Measurements from ENCODE around the gene ATG2B.

ATG2B gene

GRCh38 chr14:96362965-96363750, at the start of gene ATG2B, which contains the start of gene GSKIP:
Gene ATG2B, minus strand, starts transcription at chr14:96363341. Its CDS starts 365 bp downstream, at chr14:96362976.
Gene GSKIP, plus strand, starts transcription at chr14:96363526. Its CDS starts 18,722 bp downstream, at chr14:96382248.
- peak within 1 kb of the TSS; percentile 88 for H3K27ac ChIP-seq
- H3K4me3 ChIP-seq (ENCODE audit: low read depth, low read length) = peak within 1 kb of the TSS; percentile 99
- H3K36me3 ChIP-seq = peaks cover 7% of the 10 kb centered on the region
- no peaks in the 10 kb centered on the region for H3K27me3 ChIP-seq (ENCODE audit: insufficient read depth, low read depth, severe bottlenecking)
- H3K9me3 ChIP-seq (ENCODE audit: severe bottlenecking) = no peaks in the 10 kb centered on the region
- TF ChIP-seq, protein P1, sequence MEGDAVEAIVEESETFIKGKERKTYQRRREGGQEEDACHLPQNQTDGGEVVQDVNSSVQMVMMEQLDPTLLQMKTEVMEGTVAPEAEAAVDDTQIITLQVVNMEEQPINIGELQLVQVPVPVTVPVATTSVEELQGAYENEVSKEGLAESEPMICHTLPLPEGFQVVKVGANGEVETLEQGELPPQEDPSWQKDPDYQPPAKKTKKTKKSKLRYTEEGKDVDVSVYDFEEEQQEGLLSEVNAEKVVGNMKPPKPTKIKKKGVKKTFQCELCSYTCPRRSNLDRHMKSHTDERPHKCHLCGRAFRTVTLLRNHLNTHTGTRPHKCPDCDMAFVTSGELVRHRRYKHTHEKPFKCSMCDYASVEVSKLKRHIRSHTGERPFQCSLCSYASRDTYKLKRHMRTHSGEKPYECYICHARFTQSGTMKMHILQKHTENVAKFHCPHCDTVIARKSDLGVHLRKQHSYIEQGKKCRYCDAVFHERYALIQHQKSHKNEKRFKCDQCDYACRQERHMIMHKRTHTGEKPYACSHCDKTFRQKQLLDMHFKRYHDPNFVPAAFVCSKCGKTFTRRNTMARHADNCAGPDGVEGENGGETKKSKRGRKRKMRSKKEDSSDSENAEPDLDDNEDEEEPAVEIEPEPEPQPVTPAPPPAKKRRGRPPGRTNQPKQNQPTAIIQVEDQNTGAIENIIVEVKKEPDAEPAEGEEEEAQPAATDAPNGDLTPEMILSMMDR (IDR thresholded peaks at IDR 0.05; ENCODE audit: low read depth, low read length) = no peak
- peak; percentile 95 for DNase-seq

DNA sequence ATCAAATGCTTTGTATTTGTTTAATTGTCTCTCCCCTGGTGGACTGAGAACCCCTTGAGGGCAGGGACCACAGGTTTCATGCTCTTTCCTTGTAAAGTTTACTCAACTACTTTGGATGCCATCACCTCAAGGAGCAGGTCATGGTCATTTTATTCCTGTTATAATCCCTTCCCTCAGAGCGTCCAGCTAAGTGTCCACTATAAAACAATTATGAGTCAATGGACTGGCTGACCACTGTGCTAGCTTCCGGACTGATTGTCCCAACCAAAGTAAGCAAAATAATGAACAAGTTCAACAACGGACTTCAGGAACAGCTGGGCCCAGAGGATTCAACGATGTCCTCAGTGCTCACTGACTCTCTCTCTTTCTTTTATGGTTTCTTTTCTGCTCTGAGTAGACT, 47.0 kb upstream of the ATG2B start:
- no peak for DNase-seq
- TF ChIP-seq, protein P1 (IDR thresholded peaks at IDR 0.05; ENCODE audit: low read depth, low read length) = no peak
- Histone ChIP-seq H3K9me3 (ENCODE audit: severe bottlenecking) (no peaks in the 10 kb centered on the region), H3K27ac (no peak overlapping the region), H3K27me3 (ENCODE audit: insufficient read depth, low read depth, severe bottlenecking) (no peaks in the 10 kb centered on the region), H3K36me3 (no peaks in the 10 kb centered on the region), H3K4me3 (ENCODE audit: low read depth, low read length) (no peak overlapping the region)

- no peak overlapping the region for H3K4me3 ChIP-seq (ENCODE audit: low read depth, low read length)
- H3K36me3 ChIP-seq = no peaks in the 10 kb centered on the region
- H3K9me3 ChIP-seq (ENCODE audit: severe bottlenecking) = no peaks in the 10 kb centered on the region
- no peak overlapping the region for H3K27ac ChIP-seq
- no peaks in the 10 kb centered on the region for H3K27me3 ChIP-seq (ENCODE audit: insufficient read depth, low read depth, severe bottlenecking)
- TF ChIP-seq, protein P1 (IDR thresholded peaks at IDR 0.05; ENCODE audit: low read depth, low read length) = no peak
- no peak for DNase-seq
These were observed 46.6 kb upstream of the ATG2B start for GRCh38 chr14:96409701-96410100.

DNA sequence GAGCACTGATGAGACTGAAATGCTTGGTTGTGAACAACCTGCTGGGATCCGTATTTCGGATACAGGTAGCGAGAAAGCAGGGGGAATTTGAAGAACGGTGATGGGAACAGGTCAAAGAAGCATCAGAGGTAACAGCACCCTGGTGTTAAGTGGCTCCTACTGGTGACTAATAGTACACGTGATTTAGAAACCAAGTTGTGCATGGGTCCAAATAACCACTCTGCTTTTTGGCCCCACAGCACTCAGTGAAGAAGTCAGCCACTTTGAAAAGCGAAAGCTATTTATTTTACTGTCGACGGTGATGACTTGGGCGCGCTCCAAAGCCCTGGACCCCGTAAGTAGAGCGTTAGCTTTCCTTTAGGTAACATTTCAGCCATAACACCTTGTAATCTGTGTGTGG, 45.5 kb upstream of the ATG2B start:
- H3K4me3 ChIP-seq (ENCODE audit: low read depth, low read length) = no peak overlapping the region
- no peaks in the 10 kb centered on the region for H3K9me3 ChIP-seq (ENCODE audit: severe bottlenecking)
- no peaks in the 10 kb centered on the region for H3K36me3 ChIP-seq
- no peaks in the 10 kb centered on the region for H3K27me3 ChIP-seq (ENCODE audit: insufficient read depth, low read depth, severe bottlenecking)
- no peak for DNase-seq
- TF ChIP-seq, protein P1 (IDR thresholded peaks at IDR 0.05; ENCODE audit: low read depth, low read length) = no peak
- no peak overlapping the region for H3K27ac ChIP-seq

DNA sequence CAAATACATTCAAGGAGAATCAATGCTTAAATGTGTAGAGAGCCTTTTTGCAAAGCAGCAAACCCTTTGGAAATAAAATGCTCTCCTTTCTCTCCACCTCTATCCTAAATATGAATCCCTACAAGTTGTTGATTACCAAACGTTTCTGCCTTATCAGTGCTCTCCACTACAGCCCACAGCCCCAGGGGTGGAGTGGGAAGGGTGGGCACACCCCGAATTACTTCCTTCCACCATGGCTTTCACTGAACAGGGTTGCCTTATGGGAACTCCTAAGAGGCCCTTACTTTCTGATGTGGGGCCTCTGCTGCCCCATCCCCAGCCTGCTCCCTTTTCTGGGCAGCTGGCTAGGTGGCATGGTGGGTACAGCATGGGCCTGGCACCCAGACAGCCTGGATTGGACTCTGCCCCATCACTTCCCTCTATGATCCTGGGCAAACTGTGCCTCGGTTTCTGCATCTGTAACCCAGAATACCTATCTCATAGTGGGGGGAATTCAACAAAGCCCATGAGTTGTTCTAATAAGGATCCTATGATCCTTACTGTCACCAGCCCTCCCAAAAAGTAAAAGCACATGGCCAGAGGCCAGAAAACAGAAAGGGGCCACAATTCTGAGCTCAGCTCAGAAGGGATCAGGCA, 44.9 kb upstream of the ATG2B start:
- DNase-seq = no peak

More for the DNA sequence above, 44.9 kb upstream of the ATG2B start:
- H3K27me3 ChIP-seq (ENCODE audit: insufficient read depth, low read depth, severe bottlenecking) = no peaks in the 10 kb centered on the region
- TF ChIP-seq, protein P1 (IDR thresholded peaks at IDR 0.05; ENCODE audit: low read depth, low read length) = no peak
- no peaks in the 10 kb centered on the region for H3K36me3 ChIP-seq
- H3K4me3 ChIP-seq (ENCODE audit: low read depth, low read length) = no peak overlapping the region
- no peak overlapping the region for H3K27ac ChIP-seq
- H3K9me3 ChIP-seq (ENCODE audit: severe bottlenecking) = no peaks in the 10 kb centered on the region

Data from WERI-Rb-1 (cell line).